ENCODE measurements around the gene PYGL. TPM values are rescaled to one million over a fixed set of nuclear protein-coding genes. Genes with fewer than 3 reads are reported as not detected.

The PYGL gene
- total RNA-seq, 3 donors from 2014 or later: 31.0 to 43.7 (median 41.4) TPM

- no peaks in the 10 kb centered on the region for H3K4me1 ChIP-seq (ENCODE audit: low read depth)
- ATAC-seq (no peak), DNase-seq (no peak)
- no peak overlapping the region for H3K4me3 ChIP-seq
- no peaks in the 10 kb centered on the region for H3K9me3 ChIP-seq
- intact Hi-C loops (cut with DNase I, micrococcal nuclease): no loop called here
- no peak for TF ChIP-seq CTCF (IDR thresholded peaks at IDR 0.05)
- H3K36me3 ChIP-seq (ENCODE audit: low read depth): no peaks in the 10 kb centered on the region
These were observed 12.7 kb downstream of the PYGL start for GRCh38 chr14:50931559-50931958.

GRCh38 chr14:50929506-50929905 lies 14.8 kb downstream of the PYGL start:
- intact Hi-C loops (cut with DNase I, micrococcal nuclease): no loop called here
- ATAC-seq: no peak
- Histone ChIP-seq H3K4me3 (no peak overlapping the region), H3K9me3 (no peaks in the 10 kb centered on the region), H3K4me1 (ENCODE audit: low read depth) (no peaks in the 10 kb centered on the region), H3K36me3 (ENCODE audit: low read depth) (no peaks in the 10 kb centered on the region)
- TF ChIP-seq CTCF (IDR thresholded peaks at IDR 0.05): no peak
- no peak for DNase-seq

- Histone ChIP-seq H3K36me3 (ENCODE audit: low read depth) (no peaks in the 10 kb centered on the region), H3K4me3 (no peak overlapping the region), H3K9me3 (no peaks in the 10 kb centered on the region), H3K4me1 (ENCODE audit: low read depth) (no peaks in the 10 kb centered on the region)
- ATAC-seq (peak; percentile 41), DNase-seq (no peak)
- no peak for TF ChIP-seq CTCF (IDR thresholded peaks at IDR 0.05)
- intact Hi-C loops (cut with DNase I, micrococcal nuclease): no loop called here
These were observed 16.2 kb downstream of the PYGL start for GRCh38 chr14:50928002-50928635.

- no peak for ATAC-seq
- TF ChIP-seq CTCF (IDR thresholded peaks at IDR 0.05): no peak
- H3K9me3 ChIP-seq: no peaks in the 10 kb centered on the region
- no peak overlapping the region for H3K4me3 ChIP-seq
- H3K36me3 ChIP-seq (ENCODE audit: low read depth): no peaks in the 10 kb centered on the region
- intact Hi-C loops (cut with DNase I, micrococcal nuclease): no loop called here
- H3K4me1 ChIP-seq (ENCODE audit: low read depth): no peaks in the 10 kb centered on the region
- DNase-seq: no peak
These were observed 17.4 kb downstream of the PYGL start for GRCh38 chr14:50926851-50927386.

- DNase-seq (no peak), ATAC-seq (no peak)
- intact Hi-C loops (cut with DNase I, micrococcal nuclease): no loop called here
- Histone ChIP-seq H3K4me1 (ENCODE audit: low read depth) (no peaks in the 10 kb centered on the region), H3K4me3 (no peak overlapping the region), H3K36me3 (ENCODE audit: low read depth) (no peaks in the 10 kb centered on the region), H3K9me3 (no peaks in the 10 kb centered on the region)
- no peak for TF ChIP-seq CTCF (IDR thresholded peaks at IDR 0.05)
These were observed 19.4 kb downstream of the PYGL start for GRCh38 chr14:50924843-50925242.

All from mucosa of descending colon (tissue), 3 donors.